PC-9 (cell line): ENCODE results near the gene IQCF2. TPM values are rescaled to one million over a fixed set of nuclear protein-coding genes. Genes with fewer than 3 reads are reported as not detected.

Experiments used
- Bru-seq: library from RNA; stranded (reverse); fragments of 400-500 nt; gene quantifications from one replicate; lab custom pipeline; 2021; lab: Mats Ljungman, UMichigan
- BruChase-seq, 2 experiments: library from RNA; stranded (reverse); fragments of 400-500 nt; gene quantifications; one replicate each; lab custom pipeline; 2021; lab: Mats Ljungman, UMichigan
- BruUV-seq: library from RNA; stranded (reverse); fragments of 400-500 nt; replicated peaks from 2 replicates; lab custom pipeline; 2021; lab: Mats Ljungman, UMichigan
- CTCF ChIA-PET: fragments of 300-600 bp; sonication (Branson Sonifier 250); formaldehyde crosslinking; loops from one replicate; lab custom pipeline; 2022; ENCODE audit warnings: antibody characterized with exemption; lab: Charles Lee
- POLR2A ChIA-PET: fragments of 300-600 bp; sonication (Branson Sonifier 250); formaldehyde crosslinking; loops from one replicate; lab custom pipeline; 2022; ENCODE audit warnings: antibody characterized with exemption; ENCODE audit not compliant: unreplicated experiment; lab: Charles Lee
- DNase-seq, 2 experiments: peaks; one replicate each; pipeline versions ENCODE4 v3.0.0 to v3.0.0-alpha.2; 2015 to 2022; ENCODE audit warnings: mixed read lengths in 1 of 2
- H2AFZ ChIP-seq: fragments of 200-600 bp; sonication (generic); 2 replicates; pipeline ENCODE4 v1.8.1; 2017; ENCODE audit warnings: antibody characterized with exemption
- H3F3A ChIP-seq: fragments of 200-600 bp; sonication (generic); 2 replicates; pipeline ENCODE4 v1.8.1; 2017; ENCODE audit warnings: antibody characterized with exemption, mild to moderate bottlenecking, low read depth; ENCODE audit not compliant: insufficient read depth
- H3K27ac ChIP-seq: fragments of 200-600 bp; sonication (generic); 2 replicates; pipeline ENCODE4 v1.6.1; 2016; ENCODE audit warnings: mixed run types
- H3K27me3 ChIP-seq: fragments of 200-600 bp; sonication (generic); 2 replicates; pipeline ENCODE4 v1.6.1; 2016; ENCODE audit warnings: low read depth, mixed run types; ENCODE audit not compliant: insufficient read depth
- H3K36me3 ChIP-seq: fragments of 200-600 bp; sonication (generic); 2 replicates; pipeline ENCODE4 v1.6.1; 2016; ENCODE audit warnings: low read depth, mixed run types
- H3K4me1 ChIP-seq: fragments of 200-600 bp; sonication (generic); replicated peaks from 2 replicates; pipeline ENCODE4 v1.6.1; 2016; ENCODE audit warnings: mixed run types; ENCODE audit not compliant: insufficient read depth
- H3K4me2 ChIP-seq: fragments of 200-600 bp; sonication (generic); 2 replicates; pipeline ENCODE4 v1.6.1; 2017; ENCODE audit warnings: mixed run types
- H3K4me3 ChIP-seq: fragments of 200-600 bp; sonication (generic); 2 replicates; pipeline ENCODE4 v1.6.1; 2016; ENCODE audit warnings: mixed run types
- H3K79me2 ChIP-seq: fragments of 200-600 bp; sonication (generic); 2 replicates; pipeline ENCODE4 v1.6.1; 2017; ENCODE audit warnings: low read depth, mixed run types
- H3K9me2 ChIP-seq: fragments of 200-600 bp; sonication (generic); 2 replicates; pipeline ENCODE4 v1.8.1; 2017; ENCODE audit warnings: mild to moderate bottlenecking; ENCODE audit not compliant: insufficient read depth
- H3K9me3 ChIP-seq: fragments of 200-600 bp; sonication (generic); 2 replicates; pipeline ENCODE4 v1.8.1; 2016; ENCODE audit warnings: low read depth; ENCODE audit not compliant: insufficient read depth
- H4K20me1 ChIP-seq: fragments of 200-600 bp; sonication (generic); 2 replicates; pipeline ENCODE4 v1.8.1; 2017; ENCODE audit not compliant: insufficient read depth
- CTCF ChIP-seq: fragments of 200-600 bp; sonication (generic); conservative IDR thresholded peaks from 2 replicates; pipeline ENCODE4 v1.6.1; 2017; ENCODE audit warnings: mixed run types, antibody characterized with exemption, mild to moderate bottlenecking, moderate library complexity
- EZH2 ChIP-seq: fragments of 200-600 bp; sonication (generic); IDR thresholded peaks from 2 replicates; pipeline ENCODE4 v1.8.0; 2017; ENCODE audit warnings: antibody characterized with exemption, low read depth
- intact Hi-C: fragments of 100-400 bp; cut with micrococcal nuclease; formaldehyde crosslinking; loops from one replicate; pipeline ENCODE4 v1.10.0; 2022; ENCODE audit not compliant: unreplicated experiment
- long read RNA-seq: library from polyadenylated mRNA; stranded (forward); transcript quantifications from one replicate; pipeline ENCODE4 v2.0.0, GENCODE V29; 2022
- total RNA-seq: library from RNA; stranded (reverse); gene quantifications from 2 replicates; pipeline ENCODE4 v1.2.3, GENCODE V29; 2021

IQCF2 gene
- total RNA-seq (not detected in 2 replicates), Bru-seq, nascent RNA (not detected), BruChase-seq, experiment 1, labeled RNA remaining after a 2-hour chase (not detected), BruChase-seq, experiment 2, labeled RNA remaining after a 6-hour chase (not detected)
- long read RNA-seq, result 0 reads

- BruUV-seq, result no TSS peak
- intact Hi-C loops, result no loop called here
- H2AFZ ChIP-seq, result no peak within 1 kb of the TSS
- H3K4me3 ChIP-seq, result no peak within 1 kb of the TSS
- peaks cover under 1% of the 10 kb centered on the region; the same call in 1 of the 2 replicates for H3K4me1 ChIP-seq
- no peak within 1 kb of the TSS for H3K27ac ChIP-seq
- no peaks in the 10 kb centered on the region for H3K79me2 ChIP-seq
- H3K9me2 ChIP-seq, result no peaks in the 10 kb centered on the region
- H3K27me3 ChIP-seq, result 0 out of 2 replicates have a peak, but pooled peaks cover 3% of the 10 kb centered on the region
- DNase-seq, result no peak
- no peak within 1 kb of the TSS for H3K4me2 ChIP-seq
- H3K36me3 ChIP-seq, result no peaks in the 10 kb centered on the region
- no peaks in the 10 kb centered on the region for H3K9me3 ChIP-seq
- ChIA-PET POLR2A (no interaction called here), CTCF (interaction anchor here (0.6 kb wide), 1 partner anchor 697 kb away, joined by 3 read pairs; no protein-coding TSS in a partner anchor)
- TF ChIP-seq CTCF, result no peak
- TF ChIP-seq EZH2, result no peak
- no peaks in the 10 kb centered on the region for H3F3A ChIP-seq
- no peaks in the 10 kb centered on the region for H4K20me1 ChIP-seq
These were observed at the start of gene IQCF2 for GRCh38 chr3:51860703-51861665. Gene IQCF2 (plus strand): TSS chr3:51861615. CDS start chr3:51861667, 52 bp downstream.

GRCh38 chr3:51813539-51813938 is 47.9 kb upstream of the IQCF2 start:
- no peak for DNase-seq
- peaks cover 11% of the 10 kb centered on the region; the same call in 1 of the 2 replicates for H3K27me3 ChIP-seq
- intact Hi-C loops, result no loop called here
- H3K79me2 ChIP-seq, result no peaks in the 10 kb centered on the region
- H3K4me1 ChIP-seq, result no peaks in the 10 kb centered on the region
- H3K9me2 ChIP-seq, result no peaks in the 10 kb centered on the region
- CTCF ChIA-PET, result no interaction called here
- no peaks in the 10 kb centered on the region for H3K36me3 ChIP-seq
- H3K4me3 ChIP-seq, result no peak overlapping the region
- H2AFZ ChIP-seq, result no peak overlapping the region
- POLR2A ChIA-PET, result no interaction called here
- TF ChIP-seq EZH2 (no peak), CTCF (no peak)
- H3K9me3 ChIP-seq, result no peaks in the 10 kb centered on the region
- H4K20me1 ChIP-seq, result no peaks in the 10 kb centered on the region
- H3F3A ChIP-seq, result no peaks in the 10 kb centered on the region
- H3K4me2 ChIP-seq, result no peak overlapping the region
- no TSS peak for BruUV-seq
- H3K27ac ChIP-seq, result no peak overlapping the region

- Histone ChIP-seq H3K36me3 (no peaks in the 10 kb centered on the region), H3F3A (no peaks in the 10 kb centered on the region), H3K9me3 (no peaks in the 10 kb centered on the region), H4K20me1 (no peaks in the 10 kb centered on the region), H3K4me1 (no peaks in the 10 kb centered on the region), H3K9me2 (no peaks in the 10 kb centered on the region), H3K79me2 (no peaks in the 10 kb centered on the region), H2AFZ (no peak overlapping the region), H3K4me3 (no peak overlapping the region), H3K27ac (no peak overlapping the region), H3K27me3 (peaks cover 11% of the 10 kb centered on the region; the same call in 1 of the 2 replicates), H3K4me2 (no peak overlapping the region)
- POLR2A ChIA-PET, result no interaction called here
- intact Hi-C loops, result no loop called here
- no peak for TF ChIP-seq EZH2
- TF ChIP-seq CTCF, result no peak
- CTCF ChIA-PET, result no interaction called here
- no TSS peak for BruUV-seq
- DNase-seq, result no peak
These were observed 47.4 kb upstream of the IQCF2 start for GRCh38 chr3:51814034-51814433.
